ENCODE data around the gene SLC29A4. TPM values are rescaled to one million over a fixed set of nuclear protein-coding genes. Genes with fewer than 3 reads are reported as not detected.

SLC29A4 gene
- total and polyA plus RNA-seq, 2 of the 13 experiments (the other 11 are each of a cell fraction or from before 2014, with no cell fraction given) = 29.7 to 31.7 TPM

DNA sequence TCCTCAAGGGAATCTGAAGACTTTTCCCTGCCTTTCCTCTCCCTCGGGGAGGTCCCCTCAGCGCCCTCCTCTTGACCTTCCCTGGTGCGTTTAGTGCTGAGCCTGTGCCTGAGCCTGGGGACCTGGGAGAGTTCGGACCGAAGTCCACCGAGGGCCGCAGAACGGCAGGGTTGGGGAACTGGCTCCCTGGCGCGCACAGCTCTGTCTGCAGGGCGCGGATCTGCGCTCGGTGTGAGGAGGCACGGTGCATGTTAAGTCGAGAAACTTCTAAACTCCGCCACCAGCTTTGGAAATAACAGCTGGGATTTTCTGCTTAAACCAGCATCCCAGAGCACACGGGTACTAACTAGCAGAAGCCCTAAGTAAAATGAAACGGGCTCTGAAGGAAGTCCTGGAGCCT, 44.2 kb upstream of the SLC29A4 start (continued):
- TF ChIP-seq, protein P1, sequence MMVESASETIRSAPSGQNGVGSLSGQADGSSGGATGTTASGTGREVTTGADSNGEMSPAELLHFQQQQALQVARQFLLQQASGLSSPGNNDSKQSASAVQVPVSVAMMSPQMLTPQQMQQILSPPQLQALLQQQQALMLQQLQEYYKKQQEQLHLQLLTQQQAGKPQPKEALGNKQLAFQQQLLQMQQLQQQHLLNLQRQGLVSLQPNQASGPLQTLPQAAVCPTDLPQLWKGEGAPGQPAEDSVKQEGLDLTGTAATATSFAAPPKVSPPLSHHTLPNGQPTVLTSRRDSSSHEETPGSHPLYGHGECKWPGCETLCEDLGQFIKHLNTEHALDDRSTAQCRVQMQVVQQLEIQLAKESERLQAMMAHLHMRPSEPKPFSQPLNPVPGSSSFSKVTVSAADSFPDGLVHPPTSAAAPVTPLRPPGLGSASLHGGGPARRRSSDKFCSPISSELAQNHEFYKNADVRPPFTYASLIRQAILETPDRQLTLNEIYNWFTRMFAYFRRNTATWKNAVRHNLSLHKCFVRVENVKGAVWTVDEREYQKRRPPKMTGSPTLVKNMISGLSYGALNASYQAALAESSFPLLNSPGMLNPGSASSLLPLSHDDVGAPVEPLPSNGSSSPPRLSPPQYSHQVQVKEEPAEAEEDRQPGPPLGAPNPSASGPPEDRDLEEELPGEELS (CRISPR knock-in tag; IDR thresholded peaks at IDR 0.05) = peak; percentile 27; the same call in 1 of the 2 replicates
- no peak for TF ChIP-seq PBX2 (CRISPR knock-in tag; IDR thresholded peaks at IDR 0.05)
- no peak for TF ChIP-seq TOPORS (CRISPR knock-in tag; IDR thresholded peaks at IDR 0.05)
- TF ChIP-seq ARNTL (CRISPR knock-in tag; IDR thresholded peaks at IDR 0.05) = no peak
- TF ChIP-seq ZNF652 (CRISPR knock-in tag; IDR thresholded peaks at IDR 0.05; ENCODE audit: borderline replicate concordance, low read depth) = no peak
- no peak for TF ChIP-seq ZNF3 (CRISPR knock-in tag; IDR thresholded peaks at IDR 0.05)
- peak; percentile 66; the same call in 1 of the 2 replicates for TF ChIP-seq SALL1 (CRISPR knock-in tag; IDR thresholded peaks at IDR 0.05)
- TF ChIP-seq ZNF775 (CRISPR knock-in tag; IDR thresholded peaks at IDR 0.05; ENCODE audit: borderline replicate concordance) = no peak
- no peak for TF ChIP-seq SKIL (CRISPR knock-in tag; IDR thresholded peaks at IDR 0.05; ENCODE audit: borderline replicate concordance)
- no peak for TF ChIP-seq AKAP8 (CRISPR knock-in tag; IDR thresholded peaks at IDR 0.05)
- no peak for TF ChIP-seq HNF1B (CRISPR knock-in tag; IDR thresholded peaks at IDR 0.05)
- TF ChIP-seq ZNF776 (CRISPR knock-in tag; IDR thresholded peaks at IDR 0.05) = no peak
- no peak; the same call in 1 of the 2 replicates for TF ChIP-seq KDM5B (CRISPR knock-in tag; IDR thresholded peaks at IDR 0.05; ENCODE audit: borderline replicate concordance)
- TF ChIP-seq HES4 (CRISPR knock-in tag; IDR thresholded peaks at IDR 0.05; ENCODE audit: borderline replicate concordance) = peak; percentile 59; the same call in 1 of the 2 replicates
- no peak for TF ChIP-seq ZNF713 (CRISPR knock-in tag; IDR thresholded peaks at IDR 0.05)
- TF ChIP-seq ZNF317 (CRISPR knock-in tag; IDR thresholded peaks at IDR 0.05) = no peak
- no peak for TF ChIP-seq STAT5B (CRISPR knock-in tag; IDR thresholded peaks at IDR 0.05)
- TF ChIP-seq, protein P2, sequence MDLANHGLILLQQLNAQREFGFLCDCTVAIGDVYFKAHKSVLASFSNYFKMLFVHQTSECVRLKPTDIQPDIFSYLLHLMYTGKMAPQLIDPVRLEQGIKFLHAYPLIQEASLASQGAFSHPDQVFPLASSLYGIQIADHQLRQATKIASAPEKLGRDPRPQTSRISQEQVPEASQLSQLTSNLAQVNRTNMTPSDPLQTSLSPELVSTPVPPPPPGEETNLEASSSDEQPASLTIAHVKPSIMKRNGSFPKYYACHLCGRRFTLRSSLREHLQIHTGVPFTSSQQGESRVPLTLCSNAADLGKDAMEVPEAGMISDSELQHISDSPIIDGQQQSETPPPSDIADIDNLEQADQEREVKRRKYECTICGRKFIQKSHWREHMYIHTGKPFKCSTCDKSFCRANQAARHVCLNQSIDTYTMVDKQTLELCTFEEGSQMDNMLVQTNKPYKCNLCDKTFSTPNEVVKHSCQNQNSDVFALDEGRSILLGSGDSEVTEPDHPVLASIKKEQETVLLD (CRISPR knock-in tag; IDR thresholded peaks at IDR 0.05; ENCODE audit: low read depth) = no peak
- TF ChIP-seq CCDC6 (CRISPR knock-in tag; IDR thresholded peaks at IDR 0.05) = no peak
- TF ChIP-seq, protein P3, sequence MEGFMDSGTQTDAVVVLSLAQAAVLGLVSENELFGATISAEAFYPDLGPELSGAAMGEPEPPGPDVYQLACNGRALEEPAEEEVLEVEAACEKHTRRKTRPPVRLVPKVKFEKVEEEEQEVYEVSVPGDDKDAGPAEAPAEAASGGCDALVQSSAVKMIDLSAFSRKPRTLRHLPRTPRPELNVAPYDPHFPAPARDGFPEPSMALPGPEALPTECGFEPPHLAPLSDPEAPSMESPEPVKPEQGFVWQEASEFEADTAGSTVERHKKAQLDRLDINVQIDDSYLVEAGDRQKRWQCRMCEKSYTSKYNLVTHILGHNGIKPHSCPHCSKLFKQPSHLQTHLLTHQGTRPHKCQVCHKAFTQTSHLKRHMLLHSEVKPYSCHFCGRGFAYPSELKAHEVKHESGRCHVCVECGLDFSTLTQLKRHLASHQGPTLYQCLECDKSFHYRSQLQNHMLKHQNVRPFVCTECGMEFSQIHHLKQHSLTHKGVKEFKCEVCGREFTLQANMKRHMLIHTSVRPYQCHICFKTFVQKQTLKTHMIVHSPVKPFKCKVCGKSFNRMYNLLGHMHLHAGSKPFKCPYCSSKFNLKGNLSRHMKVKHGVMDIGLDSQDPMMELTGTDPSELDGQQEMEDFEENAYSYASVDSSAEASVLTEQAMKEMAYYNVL (CRISPR knock-in tag; IDR thresholded peaks at IDR 0.05; ENCODE audit: borderline replicate concordance) = no peak; the same call in 1 of the 2 replicates
